Retinal pigment epithelial cell (primary cell): ENCODE data around the gene ARID1B.
"Not testable (repeated sequence)": the region's sequence is repeated elsewhere in the genome, so short reads cannot be mapped to it uniquely, and the experiment has no call there.

Source experiments
- DNase-seq: peaks from one replicate; pipeline ENCODE4 v3.0.0-alpha.2; 2010; ENCODE audit warnings: low read depth
- H3K4me3 ChIP-seq: 2 replicates; pipeline ENCODE4 v1.5.1; 2011; ENCODE audit warnings: mild to moderate bottlenecking, low read length, control low read depth, moderate library complexity
- TF ChIP-seq, protein P1 (sequence below): conservative IDR thresholded peaks from 2 replicates; pipeline ENCODE4 v1.5.1; 2011; ENCODE audit warnings: low read depth, low read length, control low read depth, inconsistent platforms

Gene ARID1B

DNA sequence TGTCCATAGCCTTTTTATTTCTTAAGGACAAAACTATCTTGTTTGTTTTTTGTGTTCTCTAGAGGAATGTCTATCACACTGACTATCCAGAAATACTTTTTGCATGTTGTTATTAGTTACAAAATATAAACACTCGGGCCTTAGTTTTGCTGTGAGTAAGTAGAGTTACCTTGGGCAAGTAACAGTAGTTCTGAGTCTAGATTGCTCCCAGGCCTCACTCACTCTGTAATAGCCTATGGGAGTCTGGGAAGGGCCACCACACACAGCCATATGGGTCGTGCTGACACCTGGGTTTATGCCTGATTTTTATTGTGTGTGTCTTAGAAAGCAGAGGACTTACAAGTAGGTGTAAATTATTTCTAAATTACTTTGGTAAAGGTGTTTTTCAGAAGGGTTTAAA is 360.3 kb downstream of the ARID1B start:
- no peak overlapping the region for H3K4me3 ChIP-seq
- DNase-seq, result no peak
- TF ChIP-seq, protein P1, sequence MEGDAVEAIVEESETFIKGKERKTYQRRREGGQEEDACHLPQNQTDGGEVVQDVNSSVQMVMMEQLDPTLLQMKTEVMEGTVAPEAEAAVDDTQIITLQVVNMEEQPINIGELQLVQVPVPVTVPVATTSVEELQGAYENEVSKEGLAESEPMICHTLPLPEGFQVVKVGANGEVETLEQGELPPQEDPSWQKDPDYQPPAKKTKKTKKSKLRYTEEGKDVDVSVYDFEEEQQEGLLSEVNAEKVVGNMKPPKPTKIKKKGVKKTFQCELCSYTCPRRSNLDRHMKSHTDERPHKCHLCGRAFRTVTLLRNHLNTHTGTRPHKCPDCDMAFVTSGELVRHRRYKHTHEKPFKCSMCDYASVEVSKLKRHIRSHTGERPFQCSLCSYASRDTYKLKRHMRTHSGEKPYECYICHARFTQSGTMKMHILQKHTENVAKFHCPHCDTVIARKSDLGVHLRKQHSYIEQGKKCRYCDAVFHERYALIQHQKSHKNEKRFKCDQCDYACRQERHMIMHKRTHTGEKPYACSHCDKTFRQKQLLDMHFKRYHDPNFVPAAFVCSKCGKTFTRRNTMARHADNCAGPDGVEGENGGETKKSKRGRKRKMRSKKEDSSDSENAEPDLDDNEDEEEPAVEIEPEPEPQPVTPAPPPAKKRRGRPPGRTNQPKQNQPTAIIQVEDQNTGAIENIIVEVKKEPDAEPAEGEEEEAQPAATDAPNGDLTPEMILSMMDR, result no peak

DNA sequence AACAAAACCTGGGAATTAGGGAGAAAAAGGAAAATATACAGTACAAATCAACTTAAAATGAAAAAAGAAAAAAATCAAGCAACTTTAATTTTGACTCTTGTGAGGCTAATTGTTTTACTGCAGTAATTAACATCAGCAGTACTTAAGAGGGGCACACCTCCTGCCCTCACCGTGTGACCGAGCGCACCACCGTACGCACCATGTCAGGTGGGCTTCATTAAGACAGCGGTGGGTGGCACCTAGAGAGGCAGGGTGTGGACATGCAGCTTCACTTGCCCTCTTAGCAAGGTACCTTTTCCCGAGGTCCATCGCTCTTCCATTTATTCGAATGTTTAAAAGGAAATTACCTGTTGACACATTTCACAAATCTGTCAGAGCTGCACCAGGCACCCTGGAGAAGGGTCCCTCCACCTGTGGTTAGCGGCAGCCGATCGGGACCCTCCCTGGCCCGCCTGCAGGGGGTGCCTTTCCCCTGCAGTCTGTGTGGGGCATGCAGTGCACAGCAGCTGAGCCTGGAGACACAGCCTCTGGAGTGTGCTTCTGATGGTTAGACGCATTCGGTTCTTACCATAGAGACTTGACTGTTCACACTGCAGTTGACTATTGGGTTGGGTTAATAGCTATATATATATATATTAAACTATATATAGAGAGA is 362.0 kb downstream of the ARID1B start:
- DNase-seq, result no peak
- H3K4me3 ChIP-seq, result no peak overlapping the region
- TF ChIP-seq, protein P1, result peak; percentile 51

DNA sequence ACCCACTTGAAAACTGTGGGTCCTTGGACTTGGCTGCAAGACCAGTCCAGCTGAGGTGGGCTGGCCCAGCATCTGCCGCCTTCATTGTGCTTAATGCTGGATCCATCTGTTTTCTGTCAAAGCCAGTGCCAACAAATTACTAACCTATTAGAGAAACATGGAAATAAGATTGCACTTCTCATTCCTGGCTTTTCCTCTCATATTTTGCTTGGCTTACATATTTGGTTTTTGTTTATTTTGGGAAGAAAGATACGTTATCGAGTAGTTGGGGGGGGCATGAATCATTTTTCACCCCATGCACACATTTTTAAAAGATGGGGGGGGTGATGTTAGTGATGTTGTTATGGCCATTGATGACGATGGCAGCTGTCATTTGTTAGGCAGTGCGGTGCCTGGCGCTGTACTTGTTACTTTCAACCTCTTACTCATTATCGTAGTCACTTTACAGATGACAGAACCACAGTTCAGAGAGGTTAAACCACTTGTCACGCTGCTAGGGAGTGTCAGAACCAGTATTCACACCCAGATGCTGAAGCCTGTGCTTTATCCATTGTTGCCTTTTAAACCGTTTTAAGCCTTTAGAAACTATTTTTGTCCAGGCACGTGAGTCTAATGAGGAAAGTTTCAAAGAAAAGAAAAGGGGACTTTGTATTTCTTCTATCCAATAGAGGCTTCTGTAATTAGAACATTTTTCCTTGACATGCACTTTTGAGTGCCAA is 366.2 kb downstream of the ARID1B start:
- TF ChIP-seq, protein P1, result no peak
- H3K4me3 ChIP-seq, result peak overlapping the region; percentile 9
- DNase-seq, result peak; percentile 89

DNA sequence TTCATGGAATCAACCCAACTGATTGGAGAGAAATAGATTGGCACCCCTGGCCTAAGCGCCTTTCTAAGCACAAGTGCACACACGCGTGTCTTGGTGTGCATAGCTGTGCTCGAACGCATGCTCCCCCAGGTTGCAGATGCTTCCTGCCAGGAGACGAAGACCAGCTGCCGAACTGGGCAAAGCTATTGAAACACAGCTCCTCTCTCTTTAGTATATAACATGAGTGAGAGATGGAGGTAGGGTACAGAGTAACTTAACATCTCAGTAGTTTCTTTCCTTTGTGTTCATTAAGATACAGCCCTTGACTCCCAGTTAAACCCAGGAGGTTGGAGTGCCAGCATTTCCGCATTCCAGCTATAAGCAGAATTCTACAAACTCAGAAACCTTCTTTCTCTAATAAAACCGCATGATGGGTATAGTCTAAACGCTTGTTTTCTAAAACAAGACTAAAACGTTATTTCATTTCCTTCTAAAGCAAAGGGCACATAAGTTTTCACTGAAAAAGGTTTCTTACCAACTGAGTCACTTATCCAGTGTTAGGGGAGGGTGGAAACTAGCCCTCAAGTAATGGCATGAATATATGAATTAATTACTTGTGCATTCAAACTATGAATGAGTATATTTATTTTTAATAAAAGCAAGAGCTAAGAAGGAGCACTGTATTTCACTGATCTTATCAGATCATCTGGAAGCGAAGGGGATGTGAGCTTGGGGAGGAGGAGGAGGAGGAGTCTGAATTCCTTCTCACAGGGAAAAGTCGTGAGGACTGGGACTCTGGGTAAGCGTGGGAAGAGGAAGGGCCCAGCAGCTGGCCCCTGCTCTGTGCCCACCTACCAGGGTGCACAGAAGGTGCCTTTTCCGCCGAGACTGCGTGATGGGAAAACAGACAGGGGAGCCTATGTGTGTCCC is 367.0 kb downstream of the ARID1B start:
- peak; percentile 48 for DNase-seq
- H3K4me3 ChIP-seq, result peak overlapping the region; percentile 9
- TF ChIP-seq, protein P1, result no peak

DNA sequence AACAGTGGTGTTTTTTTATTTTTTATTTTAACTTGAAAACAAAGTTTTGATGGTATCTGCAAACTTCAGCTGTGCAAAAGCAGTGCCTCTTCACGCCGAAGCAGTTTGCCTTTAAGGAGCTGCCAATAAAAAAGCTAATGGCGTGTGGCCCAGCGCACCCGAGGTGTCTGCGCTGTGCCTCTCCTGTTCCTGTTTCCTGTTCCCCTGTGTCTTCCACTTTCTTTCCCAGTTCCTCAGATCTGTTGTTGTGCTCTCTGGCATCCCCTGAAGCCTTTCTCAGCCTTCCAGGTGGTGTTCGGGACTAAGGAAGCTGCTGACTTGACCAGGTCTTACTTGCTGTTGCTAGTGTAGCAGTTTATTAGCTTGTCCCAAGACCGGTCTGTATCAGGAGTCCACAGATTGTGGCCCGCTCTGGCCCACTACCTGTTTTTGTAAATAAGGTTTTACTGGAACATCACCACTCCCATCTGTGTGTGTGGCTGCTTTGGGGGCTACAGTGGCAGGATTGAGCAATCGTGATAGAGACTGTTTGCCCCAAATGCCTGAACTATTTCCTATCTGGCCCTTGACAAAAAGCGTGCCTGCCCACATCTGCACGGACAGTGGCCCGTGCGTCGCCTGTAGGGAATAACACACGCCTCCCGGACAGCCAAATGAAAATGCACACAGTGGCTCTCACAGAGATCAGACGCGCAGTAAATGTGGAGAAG is 367.8 kb downstream of the ARID1B start:
- DNase-seq, result no peak
- TF ChIP-seq, protein P1, result no peak

GRCh38 chr6:157145656-157146285 is 368.6 kb downstream of the ARID1B start:
- TF ChIP-seq, protein P1, result no peak
- DNase-seq, result peak; percentile 95
- no peak overlapping the region for H3K4me3 ChIP-seq

More for the DNA sequence above, 367.8 kb downstream of the ARID1B start:
- H3K4me3 ChIP-seq, result no peak overlapping the region

- not testable (repeated sequence) for DNase-seq, H3K4me3 ChIP-seq
Measured at GRCh38 chr6:157147054-157148026, 370.2 kb downstream of the ARID1B start.
